Panc1 (cell line): ENCODE data around the gene IDUA. TPM values are rescaled to one million over a fixed set of nuclear protein-coding genes. Genes with fewer than 3 reads are reported as not detected.

Source experiments
- ATAC-seq: fragments of 200-7000 bp; cut with Tn5 transposase; 2 replicates; pipeline ENCODE4 v1.9.1; 2020; ENCODE audit warnings: mild to moderate bottlenecking, moderate library complexity
- BruUV-seq: library from RNA; stranded (reverse); fragments of 400-500 nt; replicated peaks from 2 replicates; lab custom pipeline; 2021; lab: Mats Ljungman, UMichigan
- CTCF ChIA-PET: fragments of 300-600 bp; sonication (Branson Sonifier 250); formaldehyde crosslinking; loops from one replicate; lab custom pipeline; 2022; ENCODE audit warnings: antibody characterized with exemption; lab: Charles Lee
- POLR2A ChIA-PET: fragments of 300-600 bp; sonication (Branson Sonifier 250); formaldehyde crosslinking; loops from one replicate; lab custom pipeline; 2022; ENCODE audit warnings: antibody characterized with exemption; lab: Charles Lee
- DNase-seq: peaks from one replicate; pipeline ENCODE4 v3.0.0-alpha.2; 2010; ENCODE audit warnings: low read depth, low spot score
- H3K27ac ChIP-seq: 2 replicates; pipeline ENCODE4 v1.5.1; 2011; ENCODE audit warnings: mild to moderate bottlenecking, low read length, inconsistent platforms
- H3K27me3 ChIP-seq: fragments of 200-500 bp; sonication (Bioruptor generic); 2 replicates; pipeline ENCODE4 v1.6.0; 2014; ENCODE audit warnings: low read length, inconsistent platforms; ENCODE audit not compliant: control insufficient read depth, insufficient read depth
- H3K36me3 ChIP-seq: fragments of 200-500 bp; sonication (Bioruptor generic); 2 replicates; pipeline ENCODE4 v1.5.1; 2014; ENCODE audit warnings: inconsistent platforms, mild to moderate bottlenecking, low read length, moderate library complexity; ENCODE audit not compliant: control insufficient read depth, insufficient read depth
- H3K4me1 ChIP-seq: 2 replicates; pipeline ENCODE4 v1.5.1; 2011; ENCODE audit warnings: inconsistent platforms, mild to moderate bottlenecking, low read length, moderate library complexity; ENCODE audit not compliant: control insufficient read depth, insufficient read depth
- H3K4me3 ChIP-seq, 2 experiments: 2 replicates each; pipeline ENCODE4 v1.5.1; 2011 to 2012; ENCODE audit warnings: low read depth in 2 of 2, low read length in 2 of 2, mild to moderate bottlenecking in 2 of 2, inconsistent platforms in 1 of 2, moderate library complexity in 1 of 2
- H3K9me3 ChIP-seq: fragments of 200-500 bp; sonication (Bioruptor generic); 2 replicates; pipeline ENCODE4 v1.5.1; 2014; ENCODE audit warnings: low read depth, mild to moderate bottlenecking, inconsistent platforms, low read length, moderate library complexity; ENCODE audit not compliant: control insufficient read depth, insufficient read depth
- CTCF ChIP-seq: fragments of 450-650 bp; IDR thresholded peaks from 2 replicates; pipeline ENCODE4 v1.5.1; 2017; ENCODE audit warnings: mild to moderate bottlenecking
- POLR2AphosphoS5 ChIP-seq: IDR thresholded peaks from 2 replicates; pipeline ENCODE4 v1.6.1; 2012; ENCODE audit warnings: mild to moderate bottlenecking, low read depth, low read length, moderate library complexity
- REST ChIP-seq, 2 experiments: IDR thresholded peaks; 2 replicates each; pipeline ENCODE4 v1.6.1; 2011 to 2012; ENCODE audit warnings: low read depth in 2 of 2, control low read depth in 1 of 2, low read length in 1 of 2, mild to moderate bottlenecking in 1 of 2, moderate library complexity in 1 of 2; ENCODE audit not compliant: insufficient read depth in 1 of 2
- SIN3A ChIP-seq: IDR thresholded peaks from 2 replicates; pipeline ENCODE4 v1.6.1; 2012; ENCODE audit warnings: low read depth, mild to moderate bottlenecking, low read length, moderate library complexity, borderline replicate concordance; ENCODE audit not compliant: insufficient read depth
- TCF7L2 ChIP-seq: IDR thresholded peaks from 2 replicates; pipeline ENCODE4 v1.6.1; 2011; ENCODE audit warnings: mild to moderate bottlenecking, low read depth, low read length, inconsistent platforms
- in situ Hi-C: cut with HindIII; loops from 2 replicates; pipeline ENCODE4 v1.10.0; 2016; ENCODE audit warnings: low sequenced_read_pairs, low pct_unique_long_range_greater_than_20kb
- intact Hi-C: fragments of 100-400 bp; cut with micrococcal nuclease; formaldehyde crosslinking; loops from one replicate; pipeline ENCODE4 v1.10.0; 2022; ENCODE audit not compliant: unreplicated experiment
- total RNA-seq: library from RNA; stranded (reverse); gene quantifications from one replicate; pipeline ENCODE4 v1.2.1, GENCODE V29; 2021; ENCODE audit not compliant: unreplicated experiment

Gene IDUA
- total RNA-seq, 1 experiment from 2014 or later, result 30.6 TPM

- intact Hi-C loops (no loop called here), in situ Hi-C loops (no loop called here)
- POLR2A ChIA-PET, result no interaction called here
- ATAC-seq, result no peak
- Histone ChIP-seq H3K9me3 (no peaks in the 10 kb centered on the region), H3K27ac (no peak overlapping the region), H3K36me3 (no peaks in the 10 kb centered on the region), H3K4me1 (peaks cover 13% of the 10 kb centered on the region), H3K4me3 (no peak overlapping the region), H3K27me3 (no peaks in the 10 kb centered on the region)
- no peak for TF ChIP-seq TCF7L2
- no peak for TF ChIP-seq SIN3A
- no peak for TF ChIP-seq CTCF
- no peak for TF ChIP-seq REST (IDR thresholded peaks at IDR 0.05; ENCODE audit: insufficient read depth in 1 of 2, low read depth in 2 of 2, low read length in 1 of 2)
- no peak for TF ChIP-seq POLR2AphosphoS5
- CTCF ChIA-PET, result no interaction called here
- BruUV-seq, result no TSS peak
- DNase-seq, result no peak
Observed at GRCh38 chr4:1028574-1029220, 41.9 kb downstream of the IDUA start.

- Histone ChIP-seq H3K9me3 (no peaks in the 10 kb centered on the region), H3K27ac (no peak overlapping the region), H3K36me3 (no peaks in the 10 kb centered on the region), H3K4me3 (no peak overlapping the region), H3K27me3 (no peaks in the 10 kb centered on the region), H3K4me1 (peaks cover 13% of the 10 kb centered on the region)
- in situ Hi-C loops (no loop called here), intact Hi-C loops (no loop called here)
- no peak for ATAC-seq
- DNase-seq, result no peak
- ChIA-PET POLR2A (no interaction called here), CTCF (no interaction called here)
- no TSS peak for BruUV-seq
- TF ChIP-seq TCF7L2 (no peak), CTCF (no peak), SIN3A (no peak), POLR2AphosphoS5 (no peak), REST (IDR thresholded peaks at IDR 0.05; ENCODE audit: insufficient read depth in 1 of 2, low read depth in 2 of 2, low read length in 1 of 2) (no peak)
Observed at GRCh38 chr4:1029529-1029928, 42.7 kb downstream of the IDUA start.
